ENCODE measurements around the gene ZSCAN5B.
"Not testable (repeated sequence)": the region's sequence is repeated elsewhere in the genome, so short reads cannot be mapped to it uniquely, and the experiment has no call there.

Gene ZSCAN5B

GRCh38 chr19:56197646-56198045, at the start of gene ZSCAN5B:
Gene ZSCAN5B (minus strand): TSS chr19:56197783. CDS start chr19:56193052, 4,731 bp downstream.
- DNase-seq (ENCODE audit: low read depth) = not testable (repeated sequence)

GRCh38 chr19:56245764-56246163, 48.2 kb upstream of the ZSCAN5B start:
- H3K4me3 ChIP-seq (ENCODE audit: low read length); DNase-seq (ENCODE audit: low read depth): not testable (repeated sequence)

More at GRCh38 chr19:56197646-56198045, at the start of gene ZSCAN5B:
- H3K4me3 ChIP-seq (ENCODE audit: low read length) = not testable (repeated sequence)

- no peak for TF ChIP-seq CTCF (conservative IDR thresholded peaks at IDR 0.05; ENCODE audit: low read length)
- DNase-seq (ENCODE audit: low read depth) = peak; percentile 33
- H3K4me3 ChIP-seq (ENCODE audit: low read length) = no peak overlapping the region
Observed at GRCh38 chr19:56245121-56245740, 47.6 kb upstream of the ZSCAN5B start.

GRCh38 chr19:56223481-56223880, 25.9 kb upstream of the ZSCAN5B start:
- H3K4me3 ChIP-seq (ENCODE audit: low read length) = no peak overlapping the region
- TF ChIP-seq CTCF (conservative IDR thresholded peaks at IDR 0.05; ENCODE audit: low read length) = no peak
- no peak for DNase-seq (ENCODE audit: low read depth)

- no peak overlapping the region for H3K4me3 ChIP-seq (ENCODE audit: low read length)
- TF ChIP-seq CTCF (conservative IDR thresholded peaks at IDR 0.05; ENCODE audit: low read length) = no peak
- DNase-seq (ENCODE audit: low read depth) = no peak
Observed at GRCh38 chr19:56222901-56223300, 25.3 kb upstream of the ZSCAN5B start.

- H3K4me3 ChIP-seq (ENCODE audit: low read length) = no peak overlapping the region
- DNase-seq (ENCODE audit: low read depth) = no peak
- no peak for TF ChIP-seq CTCF (conservative IDR thresholded peaks at IDR 0.05; ENCODE audit: low read length)
Observed at GRCh38 chr19:56221851-56222250, 24.3 kb upstream of the ZSCAN5B start.

- not testable (repeated sequence) for DNase-seq (ENCODE audit: low read depth); H3K4me3 ChIP-seq (ENCODE audit: low read length)
- TF ChIP-seq CTCF (conservative IDR thresholded peaks at IDR 0.05; ENCODE audit: low read length) = peak; percentile 21; the same call in 1 of the 2 replicates
Observed at GRCh38 chr19:56221442-56221841, 23.9 kb upstream of the ZSCAN5B start.

GRCh38 chr19:56218961-56219360, 21.4 kb upstream of the ZSCAN5B start:
- TF ChIP-seq CTCF (conservative IDR thresholded peaks at IDR 0.05; ENCODE audit: low read length) = no peak
- no peak for DNase-seq (ENCODE audit: low read depth)
- no peak overlapping the region for H3K4me3 ChIP-seq (ENCODE audit: low read length)

All from AG10803 (cell line).